Activated CD8-positive, alpha-beta memory T cell treated with anti-CD3 and anti-CD28 coated beads for 48 hours (primary cell): Measurements from ENCODE around the gene BLOC1S6.

Source experiments
- DNase-seq, 3 experiments: peaks; one replicate each; pipeline ENCODE4 v3.0.0-alpha.2; 2020; ENCODE audit warnings: low read depth in 2 of 3, low spot score in 2 of 3

Gene BLOC1S6

GRCh38 chr15:45587095-45587862, at the start of gene BLOC1S6:
Gene BLOC1S6, plus strand, starts transcription at chr15:45587379. Its CDS starts 65 bp downstream, at chr15:45587444.
- peak; percentile 76 to 92 (median 76) for DNase-seq

DNA sequence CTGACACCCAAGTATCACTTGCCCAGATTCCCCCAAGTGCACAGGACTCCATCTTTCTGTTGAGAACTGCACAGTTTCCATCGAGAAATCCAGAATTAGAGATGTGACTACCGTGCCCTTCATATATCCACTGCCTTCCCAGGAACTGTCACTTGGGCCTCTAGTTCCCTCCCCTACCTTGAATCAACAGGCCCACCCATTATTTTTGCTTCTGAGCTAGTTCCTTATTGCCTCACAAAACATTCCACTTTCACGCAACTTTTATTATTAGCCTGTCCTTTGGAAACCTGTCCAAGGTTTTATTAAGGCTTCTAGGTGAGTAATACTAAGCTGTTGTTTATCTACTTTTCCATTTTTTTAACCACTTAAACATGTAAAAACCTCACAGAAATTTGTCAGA, 47.5 kb upstream of the BLOC1S6 start:
- no peak for DNase-seq

- DNase-seq, result no peak
These were observed 46.6 kb upstream of the BLOC1S6 start for GRCh38 chr15:45540531-45540930.

DNA sequence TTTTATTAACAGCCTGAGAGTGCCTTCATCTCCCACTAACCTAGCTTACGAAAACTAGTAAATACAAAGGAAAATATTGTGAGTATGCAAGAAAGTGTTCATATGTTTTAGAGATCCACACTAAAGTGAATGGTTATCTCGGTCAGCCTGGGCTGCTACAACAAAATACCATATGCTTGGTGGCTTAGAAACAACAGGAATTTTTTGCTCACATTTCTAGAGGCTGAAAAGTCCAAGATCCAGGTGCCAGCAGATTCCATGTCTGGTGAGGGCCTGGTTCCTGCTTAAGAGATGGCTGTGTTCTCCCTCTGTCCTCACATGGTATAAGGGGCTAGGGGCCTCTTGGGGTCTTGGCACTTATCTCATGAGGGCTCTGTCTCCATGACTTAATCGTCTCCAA, 44.1 kb upstream of the BLOC1S6 start:
- no peak for DNase-seq

GRCh38 chr15:45544266-45545023, 42.7 kb upstream of the BLOC1S6 start:
- DNase-seq, result no peak

GRCh38 chr15:45546789-45547188, 40.4 kb upstream of the BLOC1S6 start:
- no peak for DNase-seq

GRCh38 chr15:45548753-45549520, 38.2 kb upstream of the BLOC1S6 start:
- no peak for DNase-seq

GRCh38 chr15:45549541-45550220, 37.5 kb upstream of the BLOC1S6 start:
- DNase-seq, result no peak

DNA sequence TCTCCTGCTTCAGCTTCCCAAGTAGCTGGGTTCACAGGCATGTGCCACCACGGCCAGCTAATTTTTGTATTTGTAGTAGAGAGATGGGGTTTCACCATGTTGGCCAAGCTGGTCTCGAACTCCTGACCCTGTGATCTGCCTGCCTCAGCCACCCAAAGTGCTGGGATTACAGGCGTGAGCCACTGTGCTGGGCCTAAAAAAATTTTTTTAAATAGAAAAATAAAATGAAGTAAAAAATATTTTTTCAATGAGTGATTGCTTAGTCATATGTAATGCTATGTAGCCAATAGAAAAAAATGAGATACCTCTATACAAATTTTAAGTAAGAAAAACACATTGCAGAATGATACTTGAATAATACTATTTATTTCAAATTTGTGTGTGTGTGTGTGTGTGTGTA, 36.7 kb upstream of the BLOC1S6 start:
- no peak for DNase-seq

DNA sequence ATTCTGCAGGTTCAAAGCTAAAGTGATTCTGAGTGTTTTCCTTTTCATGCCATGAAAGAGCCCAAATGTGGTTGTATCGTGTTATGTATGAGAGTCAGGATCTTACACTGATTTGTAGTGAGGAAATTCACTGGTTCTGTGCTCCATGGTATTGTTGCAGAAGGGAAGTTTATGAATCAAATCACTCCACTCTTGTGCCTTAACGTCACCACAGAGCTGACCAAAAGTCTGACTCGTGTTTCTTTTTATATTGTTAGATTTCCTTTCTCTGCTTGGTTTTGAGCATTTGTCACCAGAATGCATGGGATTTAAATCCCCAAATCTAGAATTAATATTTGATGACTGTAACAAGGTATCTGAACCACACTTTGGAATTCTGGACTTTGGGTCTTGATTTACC, 35.5 kb upstream of the BLOC1S6 start:
- DNase-seq, result no peak

DNA sequence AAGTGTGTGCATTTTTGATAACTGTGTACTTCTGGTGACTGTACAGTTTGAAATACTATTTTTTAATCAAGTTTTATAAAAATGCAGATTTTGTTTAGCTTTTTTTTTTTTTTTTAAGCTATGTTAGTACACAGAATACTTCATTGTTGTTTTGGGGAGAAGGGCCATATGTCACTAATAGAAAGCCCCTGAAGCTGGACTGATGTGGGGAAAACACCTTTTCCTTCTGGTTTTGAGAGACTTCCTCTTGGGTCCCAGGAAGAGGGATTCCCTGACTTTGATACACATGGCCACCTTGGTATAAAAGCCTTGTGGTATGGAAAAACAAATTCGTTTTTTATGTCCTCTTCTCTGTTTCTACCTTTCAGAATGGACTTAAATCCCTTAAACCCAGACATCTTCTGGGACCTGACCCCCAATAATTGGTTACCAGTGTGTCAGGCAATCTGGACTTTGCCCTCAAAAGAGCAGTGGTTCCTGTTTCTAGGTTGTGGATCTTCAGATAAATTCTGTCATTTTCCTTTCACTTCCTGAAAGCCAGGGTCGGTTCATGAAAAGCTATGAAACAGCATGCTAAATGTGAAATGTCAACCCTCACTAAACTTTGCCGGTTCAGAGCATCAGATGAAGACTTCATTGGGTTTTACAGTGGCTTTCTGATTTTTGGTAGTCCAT, 31.1 kb upstream of the BLOC1S6 start:
- no peak for DNase-seq

DNA sequence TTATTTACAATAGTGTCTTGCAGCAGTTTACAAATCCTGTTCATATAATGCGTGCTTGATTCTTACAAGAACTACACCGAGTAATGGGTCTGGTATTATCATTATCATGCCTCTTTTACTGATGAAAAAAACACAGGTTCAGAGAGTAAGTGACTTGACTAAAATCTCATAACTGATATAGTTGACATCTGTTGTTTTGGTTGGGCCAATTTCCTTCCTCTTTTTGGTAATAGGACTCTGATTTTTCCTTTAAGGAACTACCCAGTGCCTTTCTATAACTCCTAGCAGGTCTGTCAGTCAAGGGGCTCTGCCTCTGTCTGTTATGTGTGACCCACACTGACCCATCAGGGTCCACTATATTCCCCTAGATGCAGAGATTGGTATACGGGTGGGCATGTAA, 14.6 kb upstream of the BLOC1S6 start:
- no peak for DNase-seq

DNA sequence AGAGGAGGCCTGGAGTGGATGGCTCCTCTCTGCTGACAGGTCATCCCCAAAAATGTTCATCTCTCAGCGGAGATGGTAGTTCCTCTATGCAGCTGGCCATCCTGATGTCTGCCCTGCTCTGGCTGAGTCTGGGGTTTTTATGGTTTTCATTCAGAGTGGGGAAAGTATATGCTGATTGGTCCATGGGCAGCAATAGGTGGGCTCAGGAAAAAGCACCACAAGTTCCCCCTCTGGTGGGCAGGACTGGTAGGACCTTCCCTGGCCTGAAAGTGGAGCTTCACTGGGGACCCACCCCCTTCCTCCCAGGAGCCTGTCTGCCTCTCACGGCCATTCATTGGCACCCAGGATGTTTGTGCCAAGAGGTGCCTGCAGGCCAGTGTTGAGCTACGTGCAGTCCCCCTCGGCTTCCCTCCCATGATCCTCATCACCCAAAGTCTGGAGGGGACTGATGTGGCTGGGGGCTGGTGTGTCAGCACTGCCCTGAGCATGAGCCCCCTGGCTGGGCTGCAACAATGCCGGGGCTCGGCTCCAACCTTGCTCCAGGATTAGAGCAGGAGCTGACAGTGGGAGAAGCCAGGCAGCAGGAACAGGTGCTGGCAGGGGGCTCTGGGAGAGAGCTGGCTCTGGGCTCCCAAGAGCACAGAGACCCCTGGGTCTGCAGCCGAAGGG, 13.1 kb upstream of the BLOC1S6 start:
- DNase-seq, result no peak

- DNase-seq, result no peak
These were observed 5.3 kb upstream of the BLOC1S6 start for GRCh38 chr15:45581919-45582318.

GRCh38 chr15:45583731-45584639, 3.2 kb upstream of the BLOC1S6 start:
- no peak for DNase-seq

DNA sequence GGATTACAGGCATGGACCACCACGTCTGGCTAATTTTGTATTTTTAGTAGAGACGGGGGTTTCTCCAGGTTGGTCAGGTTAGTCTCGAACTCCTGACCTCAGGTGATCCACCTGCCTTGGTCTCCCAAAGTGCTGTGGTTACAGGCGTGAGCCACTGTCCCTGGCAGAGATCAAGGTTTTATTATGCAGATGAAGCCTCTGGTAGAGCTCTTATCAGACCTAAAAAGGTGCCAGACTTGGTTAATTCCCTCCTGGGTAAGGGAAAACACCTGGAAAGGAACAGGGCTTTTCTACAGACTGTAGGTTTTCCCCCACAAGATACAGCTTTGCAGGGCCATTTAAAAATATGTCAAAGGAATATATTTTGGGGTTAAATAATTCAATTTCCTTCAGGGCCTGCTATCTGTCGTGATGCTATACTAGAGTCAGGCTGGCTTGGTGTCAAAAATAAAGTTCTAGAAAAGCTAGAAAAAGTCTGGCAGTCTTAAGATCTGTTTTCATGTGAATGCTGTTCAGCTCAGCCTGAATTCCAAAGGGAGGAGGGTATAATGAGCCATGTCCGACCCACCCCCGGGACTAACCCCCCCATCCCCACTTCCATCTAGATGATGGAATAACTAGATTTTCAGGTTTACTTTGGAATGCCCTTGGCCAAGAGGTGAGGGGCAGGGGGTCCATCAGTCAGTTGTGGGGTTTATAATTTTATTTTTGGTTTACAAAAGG, 1.9 kb upstream of the BLOC1S6 start:
- no peak for DNase-seq

- no peak for DNase-seq
These were observed 1.1 kb upstream of the BLOC1S6 start for GRCh38 chr15:45586125-45586524.

- DNase-seq, result no peak
These were observed 531 bp upstream of the BLOC1S6 start for GRCh38 chr15:45586601-45587094.
